Right lobe of liver (tissue), 6 donors: ENCODE results near the gene HSF2BP. TPM values are rescaled to one million over a fixed set of nuclear protein-coding genes. Genes with fewer than 3 reads are reported as not detected.
"Not testable (repeated sequence)": the region's sequence is repeated elsewhere in the genome, so short reads cannot be mapped to it uniquely, and the experiment has no call there.

Source experiments
- ATAC-seq, 4 donors: fragments of 200-7000 bp; cut with Tn5 transposase; one replicate each; pipeline ENCODE4 v1.9.1; 2020; ENCODE audit warnings: mild to moderate bottlenecking in 4 of 4, moderate library complexity in 4 of 4
- DNase-seq, 3 donors: peaks; one replicate each; pipeline ENCODE4 v3.0.0-alpha.2; 2020
- H3K27ac ChIP-seq, 3 donors: fragments of 200-600 bp; one replicate each; pipeline ENCODE4 v1.8.0; 2022
- H3K27me3 ChIP-seq, 2 donors: fragments of 200-600 bp; one replicate each; pipeline ENCODE4 v1.8.0; 2022
- H3K36me3 ChIP-seq, 4 donors: fragments of 200-600 bp; sonication (generic) in 1 of 4; one replicate each; pipeline versions ENCODE4 v1.5.1 to v1.8.0; 2017 to 2022; ENCODE audit warnings: control low read depth in 1 of 4
- H3K4me1 ChIP-seq, 4 donors: fragments of 200-600 bp; sonication (generic) in 1 of 4; one replicate each; pipeline versions ENCODE4 v1.5.1 to v1.8.0; 2017 to 2022; ENCODE audit warnings: control low read depth in 1 of 4
- H3K4me3 ChIP-seq, 3 donors: fragments of 200-600 bp; one replicate each; pipeline ENCODE4 v1.8.0; 2022
- H3K9me3 ChIP-seq, 4 donors: fragments of 200-600 bp; sonication (generic) in 1 of 4; one replicate each; pipeline versions ENCODE4 v1.5.1 to v1.8.0; 2017 to 2022; ENCODE audit warnings: control low read depth in 1 of 4
- CTCF ChIP-seq, 4 donors: fragments of 200-600 bp in 3 of 4; fragments of 450-650 bp in 1 of 4; IDR thresholded peaks; one replicate each; pipeline versions ENCODE4 v1.5.1 to v1.8.0; 2016 to 2022; ENCODE audit warnings: antibody characterized with exemption in 4 of 4, mild to moderate bottlenecking in 2 of 4
- POLR2A ChIP-seq: fragments of 450-650 bp; IDR thresholded peaks from one replicate; pipeline ENCODE4 v1.6.1; 2017; ENCODE audit warnings: antibody characterized with exemption, mild to moderate bottlenecking
- WGBS: methylation state at CpG from one replicate; pipeline ENCODE4 v1.1.6; 2018; ENCODE audit warnings: low coverage, low lambda C conversion rate; ENCODE audit not compliant: insufficient coverage; ENCODE audit errors: missing lambda C conversion rate; 5-methylcytosine and 5-hydroxymethylcytosine counted together
- intact Hi-C, 2 donors: fragments of 100-400 bp; cut with DNase I; formaldehyde crosslinking; loops; one replicate each; pipeline versions ENCODE4 v1.11.2 to v1.14.1; 2022
- total RNA-seq, 6 experiments: library from RNA; depleted of rRNA in 2 of 6; stranded (reverse); fragments of >200 nt in 2 of 6; fragmentation: NEBNext Ultra II Directional in 3 of 6; extraction: Animal tissue kit (Norgen Biotek cat#: 25700) in 3 of 6; gene quantifications; one replicate each; pipeline versions ENCODE4 v1.1.0 to v1.2.4, GENCODE V29; 2016 to 2023
- donor health status: DM: no; HTN: yes; CAD: no.
- donor health status: DM: no; HTN: no; CAD: no.
- donor health status: DM: no; HTN: no; CAD: no.
- donor health status: DM: no; HTN: yes; CAD: no.
- donor health status: DM: no; HTN: yes; CAD: no.

The HSF2BP gene
- total RNA-seq, 6 experiments from 2014 or later, result 0.25 to 0.62 (median 0.37) TPM; not detected in 2

GRCh38 chr21:43597540-43598250, 61.6 kb downstream of the HSF2BP start:
- 82% methylated on average over 4 of the region's 6 CpGs for WGBS

GRCh38 chr21:43597052-43597451, 62.2 kb downstream of the HSF2BP start:
- Histone ChIP-seq H3K4me1 (no peaks in the 10 kb centered on the region), H3K36me3 (no peaks in the 10 kb centered on the region), H3K4me3 (no peak overlapping the region), H3K27me3 (no peaks in the 10 kb centered on the region), H3K27ac (no peak overlapping the region), H3K9me3 (no peaks in the 10 kb centered on the region)
- intact Hi-C loops, result no loop called here
- no peak for ATAC-seq
- TF ChIP-seq CTCF (IDR thresholded peaks at IDR 0.05), result no peak
- no peak for TF ChIP-seq POLR2A
- no peak for DNase-seq
- 100% methylated on average over 1 of the region's 1 CpG for WGBS

More at GRCh38 chr21:43597540-43598250, 61.6 kb downstream of the HSF2BP start:
- H3K4me3 ChIP-seq, result no peak overlapping the region
- no peak for ATAC-seq
- H3K9me3 ChIP-seq, result no peaks in the 10 kb centered on the region
- H3K36me3 ChIP-seq, result no peaks in the 10 kb centered on the region
- TF ChIP-seq CTCF (IDR thresholded peaks at IDR 0.05) (no peak), POLR2A (no peak)
- H3K27me3 ChIP-seq, result no peaks in the 10 kb centered on the region
- no peak for DNase-seq
- intact Hi-C loops, result no loop called here
- no peaks in the 10 kb centered on the region for H3K4me1 ChIP-seq
- H3K27ac ChIP-seq, result no peak overlapping the region

- intact Hi-C loops, result no loop called here
- Histone ChIP-seq H3K4me3 (no peak overlapping the region), H3K4me1 (no peaks in the 10 kb centered on the region), H3K27ac (no peak overlapping the region), H3K9me3 (no peaks in the 10 kb centered on the region), H3K36me3 (no peaks in the 10 kb centered on the region), H3K27me3 (no peaks in the 10 kb centered on the region)
- WGBS, result 83% methylated on average over 1 of the region's 5 CpGs
- DNase-seq (no peak), ATAC-seq (no peak)
- TF ChIP-seq POLR2A, result no peak
- TF ChIP-seq CTCF (IDR thresholded peaks at IDR 0.05), result no peak
Observed at GRCh38 chr21:43596616-43597015, 62.7 kb downstream of the HSF2BP start.

GRCh38 chr21:43595769-43596168, 63.5 kb downstream of the HSF2BP start:
- H3K4me3 ChIP-seq, ATAC-seq, H3K4me1 ChIP-seq, H3K36me3 ChIP-seq, H3K9me3 ChIP-seq, H3K27ac ChIP-seq, H3K27me3 ChIP-seq, DNase-seq, intact Hi-C loops: not testable (repeated sequence)
- 79% methylated on average over 7 of the region's 8 CpGs for WGBS

- no peaks in the 10 kb centered on the region for H3K27me3 ChIP-seq
- no peak overlapping the region for H3K27ac ChIP-seq
- intact Hi-C loops, result no loop called here
- TF ChIP-seq POLR2A (no peak), CTCF (IDR thresholded peaks at IDR 0.05) (no peak)
- ATAC-seq, result no peak
- H3K4me1 ChIP-seq, result no peaks in the 10 kb centered on the region
- H3K4me3 ChIP-seq, result no peak overlapping the region
- no peaks in the 10 kb centered on the region for H3K9me3 ChIP-seq
- no peak for DNase-seq
- no peaks in the 10 kb centered on the region for H3K36me3 ChIP-seq
- whole genome bisulfite sequencing, result 82% methylated on average over 3 of the region's 5 CpGs
Observed at GRCh38 chr21:43593078-43593477, 66.2 kb downstream of the HSF2BP start.
